Measurements from ENCODE around the gene GAD1. TPM values are rescaled to one million over a fixed set of nuclear protein-coding genes. Genes with fewer than 3 reads are reported as not detected.

The GAD1 gene
- total and polyA plus RNA-seq, 2 donors from 2014 or later, result 1.1 to 4.1 TPM

DNA sequence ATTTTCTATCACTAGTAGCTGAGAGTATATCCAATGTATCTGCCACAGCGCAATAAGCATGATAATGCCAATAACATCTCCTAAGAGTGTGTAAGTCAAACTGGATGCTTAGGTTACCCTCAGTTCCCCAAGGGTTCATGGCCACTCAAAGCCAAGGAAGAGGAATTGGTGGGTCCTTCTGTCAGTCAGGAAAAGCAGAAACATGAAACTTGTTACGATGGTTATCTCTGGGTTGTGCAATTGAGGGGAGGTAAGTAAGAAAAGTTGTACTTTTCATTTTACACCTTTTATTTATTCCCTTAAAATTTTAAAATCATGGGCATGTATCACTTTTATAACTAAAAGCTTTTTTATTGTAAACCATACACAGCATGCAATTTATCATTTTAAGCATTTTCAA is 10.1 kb upstream of the GAD1 start:
- Histone ChIP-seq H3K27ac (ENCODE audit: low read depth in 2 of 2, low read length in 2 of 2) (no peak overlapping the region), H3K9me3 (ENCODE audit: control insufficient read depth in 2 of 3, insufficient read depth in 1 of 3, low read length in 3 of 3) (no peaks in the 10 kb centered on the region), H3K36me3 (ENCODE audit: control insufficient read depth in 2 of 3, insufficient read depth in 3 of 3, low read length in 3 of 3) (no peaks in the 10 kb centered on the region), H3K4me3 (ENCODE audit: low read length in 3 of 3) (no peak overlapping the region), H3K4me1 (ENCODE audit: control insufficient read depth in 2 of 3, insufficient read depth in 2 of 3, low read depth in 1 of 3, low read length in 3 of 3) (no peaks in the 10 kb centered on the region), H3K9ac (ENCODE audit: low read length in 3 of 3) (no peak overlapping the region), H3K27me3 (ENCODE audit: control insufficient read depth, insufficient read depth, low read length) (no peaks in the 10 kb centered on the region)
- FAIRE-seq, result no peak
- intact Hi-C loops (cut with DNase I), result no loop called here
- TF ChIP-seq, protein P1, sequence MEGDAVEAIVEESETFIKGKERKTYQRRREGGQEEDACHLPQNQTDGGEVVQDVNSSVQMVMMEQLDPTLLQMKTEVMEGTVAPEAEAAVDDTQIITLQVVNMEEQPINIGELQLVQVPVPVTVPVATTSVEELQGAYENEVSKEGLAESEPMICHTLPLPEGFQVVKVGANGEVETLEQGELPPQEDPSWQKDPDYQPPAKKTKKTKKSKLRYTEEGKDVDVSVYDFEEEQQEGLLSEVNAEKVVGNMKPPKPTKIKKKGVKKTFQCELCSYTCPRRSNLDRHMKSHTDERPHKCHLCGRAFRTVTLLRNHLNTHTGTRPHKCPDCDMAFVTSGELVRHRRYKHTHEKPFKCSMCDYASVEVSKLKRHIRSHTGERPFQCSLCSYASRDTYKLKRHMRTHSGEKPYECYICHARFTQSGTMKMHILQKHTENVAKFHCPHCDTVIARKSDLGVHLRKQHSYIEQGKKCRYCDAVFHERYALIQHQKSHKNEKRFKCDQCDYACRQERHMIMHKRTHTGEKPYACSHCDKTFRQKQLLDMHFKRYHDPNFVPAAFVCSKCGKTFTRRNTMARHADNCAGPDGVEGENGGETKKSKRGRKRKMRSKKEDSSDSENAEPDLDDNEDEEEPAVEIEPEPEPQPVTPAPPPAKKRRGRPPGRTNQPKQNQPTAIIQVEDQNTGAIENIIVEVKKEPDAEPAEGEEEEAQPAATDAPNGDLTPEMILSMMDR (IDR thresholded peaks at IDR 0.05; ENCODE audit: borderline replicate concordance, extremely low read depth, insufficient read depth), result no peak
- no peak for DNase-seq

DNA sequence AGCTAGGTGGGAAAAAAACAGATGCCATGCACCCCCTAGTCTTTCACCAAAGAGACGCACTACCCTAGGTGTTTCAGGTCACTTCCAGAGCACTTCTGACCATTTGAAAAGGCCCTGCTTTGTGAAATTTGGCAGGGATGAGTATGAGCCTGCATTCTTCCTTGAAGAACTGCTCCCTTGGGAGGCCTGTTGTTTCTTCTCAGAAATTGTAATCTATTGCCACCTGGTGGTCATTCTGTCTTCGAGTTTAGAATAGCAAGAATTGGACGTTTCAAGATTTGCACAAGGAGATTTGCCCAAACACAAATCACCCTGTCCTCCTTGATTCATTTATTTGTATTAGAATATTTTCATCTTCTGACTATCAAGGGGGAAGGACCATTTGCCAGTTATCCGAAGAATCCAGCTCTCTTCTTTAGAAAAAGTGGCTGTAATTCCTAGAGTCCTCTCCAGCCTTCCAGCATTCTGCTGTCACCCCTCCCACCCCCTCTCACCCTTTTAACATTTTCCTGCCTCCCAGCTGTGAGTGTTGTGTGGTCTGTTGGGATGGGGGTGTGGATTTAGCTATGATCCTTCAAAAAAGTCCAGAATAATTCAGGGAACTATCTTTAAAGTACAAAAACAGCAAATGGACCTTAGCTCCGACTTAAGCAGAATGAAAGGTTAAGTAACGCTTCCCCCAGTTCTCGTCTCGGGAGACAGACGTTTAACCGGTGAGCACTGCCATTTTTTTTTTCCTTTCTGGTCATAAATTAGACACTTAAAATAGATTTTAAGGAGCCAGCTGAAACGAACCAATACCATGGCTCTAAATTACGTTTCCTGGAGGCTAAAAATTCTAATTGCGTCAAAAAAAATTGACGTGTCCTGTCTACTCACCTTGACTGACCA is 3.7 kb upstream of the GAD1 start:
- intact Hi-C loops (cut with DNase I), result no loop called here
- Histone ChIP-seq H3K27ac (ENCODE audit: low read depth in 2 of 2, low read length in 2 of 2) (no peak overlapping the region), H3K9ac (ENCODE audit: low read length in 3 of 3) (no peak overlapping the region), H3K9me3 (ENCODE audit: control insufficient read depth in 2 of 3, insufficient read depth in 1 of 3, low read length in 3 of 3) (no peaks in the 10 kb centered on the region), H3K4me3 (ENCODE audit: low read length in 3 of 3) (peak overlapping the region in 1 of 3 donors; percentile 35), H3K4me1 (ENCODE audit: control insufficient read depth in 2 of 3, insufficient read depth in 2 of 3, low read depth in 1 of 3, low read length in 3 of 3) (peaks cover 0 to 9% (median 5%) of the 10 kb centered on the region in 3 donors), H3K27me3 (ENCODE audit: control insufficient read depth, insufficient read depth, low read length) (peaks cover 34% of the 10 kb centered on the region), H3K36me3 (ENCODE audit: control insufficient read depth in 2 of 3, insufficient read depth in 3 of 3, low read length in 3 of 3) (no peaks in the 10 kb centered on the region)
- FAIRE-seq, result peak; percentile 57
- peak in 3 of 5 donors; percentile 57 to 93 (median 89) for DNase-seq
- TF ChIP-seq, protein P1 (IDR thresholded peaks at IDR 0.05; ENCODE audit: borderline replicate concordance, extremely low read depth, insufficient read depth), result peak; percentile 80

DNA sequence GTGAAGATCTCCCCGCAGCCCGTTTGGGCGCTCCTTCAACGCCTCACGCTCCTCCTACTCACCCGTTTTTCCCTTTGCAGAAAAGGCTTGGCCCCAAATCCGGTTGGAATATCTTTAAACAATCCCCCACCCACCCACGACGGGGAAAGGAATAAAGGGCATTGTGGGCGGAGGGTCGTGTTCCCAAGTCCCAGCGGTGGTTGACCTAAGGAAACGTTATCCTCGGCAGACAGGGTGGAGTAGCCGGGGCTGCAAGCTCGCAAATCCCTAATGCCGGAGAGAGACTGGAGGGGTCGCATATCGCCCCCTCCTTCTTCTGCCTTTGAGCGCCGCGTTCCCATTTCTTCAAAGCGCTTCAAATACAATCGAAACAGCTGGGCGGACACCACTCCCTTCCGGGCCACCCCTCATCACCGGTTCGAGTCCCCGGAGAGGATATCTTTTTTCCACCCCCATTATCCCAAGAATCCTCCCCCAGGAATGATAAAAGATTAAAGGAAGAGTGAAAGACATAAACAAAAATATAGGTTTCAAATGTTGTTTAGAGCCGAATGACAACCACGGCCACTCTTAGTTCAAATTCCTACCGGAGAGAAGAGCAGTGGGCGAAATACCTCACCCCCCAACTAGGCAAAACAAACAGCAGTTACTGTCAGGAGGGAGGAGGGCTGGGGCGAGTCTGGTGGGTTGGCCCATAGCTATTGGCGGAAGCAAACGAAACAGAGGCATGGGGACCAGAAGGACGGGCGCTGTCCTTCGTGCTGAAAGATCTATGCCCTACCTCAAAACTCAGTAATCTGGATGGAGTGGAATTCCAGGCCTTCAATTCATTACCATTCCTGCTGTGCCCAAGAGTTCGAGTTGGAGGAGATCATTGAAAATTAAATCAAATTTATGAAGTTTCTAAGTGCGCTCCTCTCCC is 2.8 kb upstream of the GAD1 start:
- no peak overlapping the region for H3K27ac ChIP-seq (ENCODE audit: low read depth in 2 of 2, low read length in 2 of 2)
- peaks cover 0 to 9% (median 7%) of the 10 kb centered on the region in 3 donors for H3K4me1 ChIP-seq (ENCODE audit: control insufficient read depth in 2 of 3, insufficient read depth in 2 of 3, low read depth in 1 of 3, low read length in 3 of 3)
- H3K27me3 ChIP-seq (ENCODE audit: control insufficient read depth, insufficient read depth, low read length), result peaks cover 37% of the 10 kb centered on the region
- DNase-seq, result peak in 4 of 5 donors; percentile 73 to 94 (median 90)
- intact Hi-C loops (cut with DNase I), result no loop called here
- TF ChIP-seq, protein P1 (IDR thresholded peaks at IDR 0.05; ENCODE audit: borderline replicate concordance, extremely low read depth, insufficient read depth), result no peak
- no peaks in the 10 kb centered on the region for H3K36me3 ChIP-seq (ENCODE audit: control insufficient read depth in 2 of 3, insufficient read depth in 3 of 3, low read length in 3 of 3)
- no peak for FAIRE-seq
- H3K9me3 ChIP-seq (ENCODE audit: control insufficient read depth in 2 of 3, insufficient read depth in 1 of 3, low read length in 3 of 3), result no peaks in the 10 kb centered on the region
- H3K4me3 ChIP-seq (ENCODE audit: low read length in 3 of 3), result peak overlapping the region in 2 of 3 donors; percentile 32 to 35
- no peak overlapping the region for H3K9ac ChIP-seq (ENCODE audit: low read length in 3 of 3)
